GM12878 (cell line): ENCODE results near the gene HMGN4. TPM values are rescaled to one million over a fixed set of nuclear protein-coding genes. Genes with fewer than 3 reads are reported as not detected.

ENCODE experiments used
- ATAC-seq: fragments of 200-7000 bp; cut with Tn5 transposase; 3 replicates; pipeline ENCODE4 v1.9.1; 2020; ENCODE audit warnings: mild to moderate bottlenecking, moderate library complexity
- BruUV-seq: library from RNA; stranded (reverse); fragments of 400-500 nt; replicated peaks from 2 replicates; lab custom pipeline; 2021; lab: Mats Ljungman, UMichigan
- CTCF ChIA-PET: fragments of 300-600 bp; sonication (Branson Sonifier 250); formaldehyde crosslinking; extraction: SDS; loops from one replicate; lab custom pipeline; 2021; ENCODE audit warnings: inconsistent platforms; lab: Yijun Ruan, JAX
- POLR2A ChIA-PET: fragments of 350-600 bp; formaldehyde crosslinking; extraction: SDS; loops from one replicate; lab custom pipeline; 2021; ENCODE audit warnings: inconsistent platforms; lab: Charles Lee
- RAD21 ChIA-PET: fragments of 300-600 bp; sonication (Branson Sonifier 250); formaldehyde crosslinking; loops from one replicate; lab custom pipeline; 2023; ENCODE audit warnings: antibody characterized with exemption; ENCODE audit not compliant: unreplicated experiment; lab: Charles Lee
- SMC1A ChIA-PET: fragments of 300-600 bp; sonication (Branson Sonifier 250); formaldehyde crosslinking; loops from one replicate; lab custom pipeline; 2023; ENCODE audit not compliant: unreplicated experiment, uncharacterized antibody; lab: Charles Lee
- DNase-seq: peaks from one replicate; pipeline ENCODE4 v3.0.0-alpha.2; 2011; ENCODE audit warnings: low read depth, low spot score
- FAIRE-seq: peaks from 3 replicates; lab custom pipeline; 2011; peaks lifted over from hg19 to GRCh38; lab: Jason Lieb, UNC
- H2AFZ ChIP-seq: 2 replicates; pipeline ENCODE4 v1.6.0; 2011; ENCODE audit warnings: low read depth, low read length, control low read depth; ENCODE audit not compliant: control insufficient read depth
- H3K27ac ChIP-seq: 2 replicates; pipeline ENCODE4 v1.5.1; 2011; ENCODE audit warnings: control low read depth; ENCODE audit not compliant: control insufficient read depth, insufficient read depth
- H3K27me3 ChIP-seq, 2 experiments: replicated peaks in 1 of 2; 2 replicates each; pipeline versions ENCODE4 v1.6.0 to v1.6.1; 2011; ENCODE audit warnings: low read length in 1 of 2; ENCODE audit not compliant: control insufficient read depth in 2 of 2, insufficient read depth in 2 of 2
- H3K36me3 ChIP-seq, 2 experiments: 2 replicates each; pipeline ENCODE4 v1.5.1; 2011; ENCODE audit warnings: low read length in 1 of 2; ENCODE audit not compliant: control insufficient read depth in 2 of 2, insufficient read depth in 2 of 2
- H3K4me1 ChIP-seq: 2 replicates; pipeline ENCODE4 v1.6.1; 2011; ENCODE audit warnings: mild to moderate bottlenecking, low read length, moderate library complexity, mixed read lengths; ENCODE audit not compliant: control insufficient read depth, insufficient read depth
- H3K4me2 ChIP-seq: 2 replicates; pipeline ENCODE4 v1.6.0; 2011; ENCODE audit warnings: control low read depth; ENCODE audit not compliant: control insufficient read depth, insufficient read depth
- H3K4me3 ChIP-seq: fragments of 200-600 bp; sonication (generic); 2 replicates; pipeline ENCODE4 v1.5.1; 2016
- H3K79me2 ChIP-seq: 2 replicates; pipeline ENCODE4 v1.6.0; 2011; ENCODE audit warnings: low read length; ENCODE audit not compliant: control insufficient read depth, insufficient read depth
- H3K9ac ChIP-seq: 2 replicates; pipeline ENCODE4 v1.8.0; 2011; ENCODE audit warnings: low read length, control low read depth, mixed read lengths; ENCODE audit not compliant: control insufficient read depth, insufficient read depth
- H3K9me3 ChIP-seq: replicated peaks from 3 replicates; pipeline ENCODE4 v1.5.1; 2011; ENCODE audit warnings: mild to moderate bottlenecking, low read length; ENCODE audit not compliant: control insufficient read depth, insufficient read depth
- H4K20me1 ChIP-seq: 2 replicates; pipeline ENCODE4 v1.6.0; 2011; ENCODE audit not compliant: control insufficient read depth, insufficient read depth
- CEBPB ChIP-seq, 2 experiments: fragments of 150-350 bp in 1 of 2; IDR thresholded peaks; 2 replicates each; pipeline ENCODE4 v1.6.1; 2012 to 2014; ENCODE audit warnings: low read depth in 2 of 2, low read length in 2 of 2, borderline replicate concordance in 1 of 2, inconsistent platforms in 1 of 2
- CUX1 ChIP-seq: IDR thresholded peaks from 2 replicates; pipeline ENCODE4 v1.6.1; 2012; ENCODE audit warnings: improper control_type of control experiment, low read depth, low read length; ENCODE audit not compliant: insufficient replicate concordance
- E4F1 ChIP-seq: fragments of 450-650 bp; IDR thresholded peaks from 2 replicates; pipeline ENCODE4 v1.6.1; 2018; ENCODE audit warnings: borderline replicate concordance, mild to moderate bottlenecking; ENCODE audit not compliant: partially characterized antibody
- ESRRA ChIP-seq: IDR thresholded peaks from 2 replicates; pipeline ENCODE4 v1.6.1; 2012; ENCODE audit warnings: mild to moderate bottlenecking, low read length, improper control_type of control experiment
- IRF4 ChIP-seq: IDR thresholded peaks from 2 replicates; pipeline ENCODE4 v1.6.1; 2011; ENCODE audit warnings: low read depth, low read length
- JUND ChIP-seq: IDR thresholded peaks from 2 replicates; pipeline ENCODE4 v1.6.1; 2012; ENCODE audit warnings: low read depth, mild to moderate bottlenecking, low read length, improper control_type of control experiment, moderate library complexity
- SMC3 ChIP-seq: IDR thresholded peaks from 2 replicates; pipeline ENCODE4 v1.6.1; 2011; ENCODE audit warnings: low read length, improper control_type of control experiment, borderline replicate concordance
- TBL1XR1 ChIP-seq: IDR thresholded peaks from 2 replicates; pipeline ENCODE4 v1.6.1; 2012; ENCODE audit warnings: low read depth, low read length, improper control_type of control experiment
- ZBTB33 ChIP-seq: fragments of 450-650 bp; IDR thresholded peaks from 2 replicates; pipeline ENCODE4 v1.6.1; 2017; ENCODE audit warnings: mild to moderate bottlenecking
- ZNF622 ChIP-seq: fragments of 450-650 bp; IDR thresholded peaks from 2 replicates; pipeline ENCODE4 v1.6.1; 2017; ENCODE audit warnings: mild to moderate bottlenecking, inconsistent platforms
- ZZZ3 ChIP-seq: IDR thresholded peaks from 2 replicates; pipeline ENCODE4 v1.6.1; 2011; ENCODE audit warnings: low read depth; ENCODE audit not compliant: control insufficient read depth, insufficient read length
- in situ Hi-C: fragments of 300-500 bp; cut with MboI; formaldehyde crosslinking; loops from 9 replicates; pipeline ENCODE4 v1.14.3; 2018; ENCODE audit warnings: mixed read lengths
- intact Hi-C: fragments of 100-400 bp; cut with micrococcal nuclease; formaldehyde crosslinking; loops from one replicate; pipeline ENCODE4 v1.14.2; 2022; ENCODE audit not compliant: unreplicated experiment
- polyA plus RNA-seq, 11 experiments: library from polyadenylated mRNA; depleted of rRNA in 4 of 11; unstranded in 6 of 11; stranded (reverse) in 5 of 11; fragments of >200 nt; fragmentation: Nextera tagmentation in 4 of 11; fragmentation: Illumina TruSeq in 1 of 11; extraction: Ambion mirVana in 4 of 11; extraction: Trizol in 1 of 11; gene quantifications; 1 replicate in 1 of 11; 2 replicates in 10 of 11; pipeline versions ENCODE4 v1.2.1 to v1.2.3, GENCODE V29; 2011 to 2016; ENCODE audit warnings: inconsistent platforms in 2 of 11, missing spikeins in 2 of 11, low read depth in 1 of 11
- total RNA-seq, 4 experiments: library from RNA; depleted of rRNA in 3 of 4; stranded (reverse); fragments of >200 nt in 3 of 4; fragmentation: Illumina TruSeq in 1 of 4; extraction: Trizol in 1 of 4; gene quantifications; 2 replicates each; pipeline versions ENCODE4 v1.2.1 to v1.2.3, GENCODE V29; 2013 to 2021
- TF ChIP-seq, protein P1 (sequence below), 3 experiments: IDR thresholded peaks in 2 of 3; conservative IDR thresholded peaks in 1 of 3; 2 replicates each; pipeline ENCODE4 v1.5.1; 2011; ENCODE audit warnings: low read depth in 3 of 3, low read length in 3 of 3, mild to moderate bottlenecking in 3 of 3, control low read depth in 2 of 3, moderate library complexity in 2 of 3, inconsistent platforms in 1 of 3, mixed read lengths in 1 of 3; ENCODE audit not compliant: control insufficient read depth in 2 of 3, insufficient read depth in 1 of 3; ENCODE audit errors: extremely low read depth in 1 of 3

The HMGN4 gene
- total and polyA plus RNA-seq, 10 of the 15 experiments (the other 5 are each of a cell fraction or from before 2014, with no cell fraction given) = 26.7 to 99.1 (median 76.7) TPM

DNA sequence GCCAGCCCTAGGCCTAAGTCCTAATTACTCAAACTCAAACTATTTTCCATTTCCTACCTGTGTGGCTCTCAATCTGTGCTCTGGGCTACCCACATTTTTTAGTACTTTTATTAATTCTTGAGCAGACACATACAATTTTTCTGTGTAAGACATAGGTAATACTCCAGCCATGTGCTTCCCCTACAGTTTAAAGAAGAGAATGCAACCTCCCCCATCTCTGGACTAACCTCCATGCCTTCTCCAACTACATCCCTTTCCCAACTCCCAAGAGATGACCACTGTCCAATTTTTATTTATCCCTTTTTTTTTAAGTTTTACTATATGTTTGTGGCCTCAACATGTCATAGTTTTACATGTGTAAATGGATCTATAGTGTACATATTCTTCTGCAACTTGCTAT, 5.8 kb downstream of the HMGN4 start:
- Histone ChIP-seq H3K4me3 (no peak overlapping the region), H3K27me3 (no peaks in the 10 kb centered on the region), H4K20me1 (no peaks in the 10 kb centered on the region), H2AFZ (no peak overlapping the region), H3K27ac (no peak overlapping the region), H3K9ac (no peak overlapping the region), H3K4me2 (no peak overlapping the region), H3K36me3 (peaks cover 5 to 12% of the 10 kb centered on the region in 2 experiments), H3K79me2 (peaks cover 28% of the 10 kb centered on the region), H3K4me1 (no peaks in the 10 kb centered on the region), H3K9me3 (no peaks in the 10 kb centered on the region)
- ChIA-PET RAD21 (interaction anchor here (0.7 kb wide), 1 partner anchor 202 kb away, joined by 3 read pairs; no protein-coding TSS in a partner anchor), CTCF (interaction anchor here (0.5 to 1.1 kb wide), 3 partner anchors 9 to 165 kb away, joined by 3 to 4 read pairs (median 3); no protein-coding TSS in a partner anchor), POLR2A (interaction anchor here (0.6 kb wide), 2 partner anchors 356 to 1817 kb away, joined by 3 to 4 read pairs; no protein-coding TSS in a partner anchor), SMC1A (no interaction called here)
- intact Hi-C loops (no loop called here), in situ Hi-C loops (no loop called here)
- FAIRE-seq (no peak), DNase-seq (no peak), ATAC-seq (peak; percentile 84)
- no TSS peak for BruUV-seq
- no peak for TF ChIP-seq TBL1XR1
- peak; percentile 4; the same call in 1 of the 2 replicates for TF ChIP-seq SMC3
- TF ChIP-seq CEBPB (IDR thresholded peaks at IDR 0.05; ENCODE audit: borderline replicate concordance in 1 of 2, low read depth in 2 of 2, low read length in 2 of 2) = no peak
- TF ChIP-seq ESRRA = no peak
- no peak for TF ChIP-seq IRF4
- TF ChIP-seq CUX1 = no peak
- no peak for TF ChIP-seq E4F1
- no peak for TF ChIP-seq JUND
- no peak for TF ChIP-seq ZZZ3
- TF ChIP-seq ZNF622 = no peak
- TF ChIP-seq, protein P1, sequence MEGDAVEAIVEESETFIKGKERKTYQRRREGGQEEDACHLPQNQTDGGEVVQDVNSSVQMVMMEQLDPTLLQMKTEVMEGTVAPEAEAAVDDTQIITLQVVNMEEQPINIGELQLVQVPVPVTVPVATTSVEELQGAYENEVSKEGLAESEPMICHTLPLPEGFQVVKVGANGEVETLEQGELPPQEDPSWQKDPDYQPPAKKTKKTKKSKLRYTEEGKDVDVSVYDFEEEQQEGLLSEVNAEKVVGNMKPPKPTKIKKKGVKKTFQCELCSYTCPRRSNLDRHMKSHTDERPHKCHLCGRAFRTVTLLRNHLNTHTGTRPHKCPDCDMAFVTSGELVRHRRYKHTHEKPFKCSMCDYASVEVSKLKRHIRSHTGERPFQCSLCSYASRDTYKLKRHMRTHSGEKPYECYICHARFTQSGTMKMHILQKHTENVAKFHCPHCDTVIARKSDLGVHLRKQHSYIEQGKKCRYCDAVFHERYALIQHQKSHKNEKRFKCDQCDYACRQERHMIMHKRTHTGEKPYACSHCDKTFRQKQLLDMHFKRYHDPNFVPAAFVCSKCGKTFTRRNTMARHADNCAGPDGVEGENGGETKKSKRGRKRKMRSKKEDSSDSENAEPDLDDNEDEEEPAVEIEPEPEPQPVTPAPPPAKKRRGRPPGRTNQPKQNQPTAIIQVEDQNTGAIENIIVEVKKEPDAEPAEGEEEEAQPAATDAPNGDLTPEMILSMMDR (IDR thresholded peaks at IDR 0.05 in 2 of 3, conservative IDR thresholded peaks at IDR 0.05 in 1 of 3; ENCODE audit: control insufficient read depth in 2 of 3, extremely low read depth in 1 of 3, insufficient read depth in 1 of 3, low read depth in 3 of 3, low read length in 3 of 3) = peak; percentile 38 to 52 (median 44); a peak in 4 of 6 replicates
- no peak for TF ChIP-seq ZBTB33
